Nucleus accumbens (tissue), 56 donors: Measurements from ENCODE around the gene CBY3.
"Not testable (repeated sequence)": the region's sequence is repeated elsewhere in the genome, so short reads cannot be mapped to it uniquely, and the experiment has no call there.

Experiments used
- DNase-seq, 56 donors: peaks; one replicate each; lab custom pipeline; 2025; lab: John Stamatoyannopoulos, UW

The CBY3 gene

DNA sequence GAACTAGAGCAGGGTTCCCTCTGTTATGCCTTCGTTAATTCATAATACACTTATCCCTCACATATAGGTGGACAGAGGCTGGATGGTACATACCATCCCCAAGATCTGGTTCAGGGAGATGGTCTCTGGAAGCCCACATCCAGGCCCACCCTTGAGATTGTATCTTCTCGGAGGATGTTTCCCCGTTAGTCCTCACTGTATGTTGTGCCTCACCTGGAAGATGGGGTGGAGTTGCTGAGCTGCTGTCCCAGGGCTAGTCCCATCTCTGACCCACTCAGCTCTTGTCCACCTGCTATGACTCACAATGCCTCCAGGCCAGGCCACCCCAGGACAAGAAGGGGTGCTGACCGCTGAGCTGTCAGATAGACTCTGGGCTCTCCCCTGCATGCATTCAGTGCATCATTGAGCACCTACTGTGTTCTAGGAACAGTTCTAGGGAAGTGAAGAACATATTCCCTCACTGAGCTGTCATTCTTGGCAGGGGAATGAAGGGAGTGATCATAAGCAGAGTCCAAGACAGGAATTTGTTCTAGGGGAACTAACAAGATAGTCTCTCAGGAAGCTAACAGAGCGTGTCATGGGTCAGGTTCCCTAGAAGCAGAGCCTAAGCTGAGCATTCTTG is at the start of gene CBY3:
TSS of gene CBY3 (minus strand) at position 255 of the 622 bp plus-strand sequence. CDS start at position 139, 116 bp downstream.
- no peak for DNase-seq

- DNase-seq: no peak
Measured at GRCh38 chr5:179730356-179730755, 49.5 kb upstream of the CBY3 start.

DNA sequence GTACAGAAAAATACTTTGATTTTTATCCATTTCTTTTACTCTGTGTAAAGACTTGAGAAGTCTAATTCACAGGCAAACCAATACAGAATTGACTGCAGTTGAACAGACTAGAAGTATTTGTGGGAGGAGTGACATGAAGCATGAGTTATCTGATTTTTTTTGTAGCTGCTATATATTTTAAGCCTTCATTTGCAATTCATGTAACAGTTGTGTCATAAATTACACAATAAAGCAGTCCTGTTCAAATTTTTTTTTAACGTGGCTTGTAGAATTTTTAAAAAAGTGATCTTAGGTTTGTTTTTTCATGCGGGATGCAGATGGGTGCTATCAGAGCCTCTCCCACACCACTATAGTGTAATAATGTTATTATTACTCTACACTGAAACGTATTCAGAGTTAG is 48.9 kb upstream of the CBY3 start:
- no peak for DNase-seq

GRCh38 chr5:179729303-179729702 is 48.5 kb upstream of the CBY3 start:
- DNase-seq: no peak

GRCh38 chr5:179727106-179727505 is 46.3 kb upstream of the CBY3 start:
- no peak for DNase-seq

DNA sequence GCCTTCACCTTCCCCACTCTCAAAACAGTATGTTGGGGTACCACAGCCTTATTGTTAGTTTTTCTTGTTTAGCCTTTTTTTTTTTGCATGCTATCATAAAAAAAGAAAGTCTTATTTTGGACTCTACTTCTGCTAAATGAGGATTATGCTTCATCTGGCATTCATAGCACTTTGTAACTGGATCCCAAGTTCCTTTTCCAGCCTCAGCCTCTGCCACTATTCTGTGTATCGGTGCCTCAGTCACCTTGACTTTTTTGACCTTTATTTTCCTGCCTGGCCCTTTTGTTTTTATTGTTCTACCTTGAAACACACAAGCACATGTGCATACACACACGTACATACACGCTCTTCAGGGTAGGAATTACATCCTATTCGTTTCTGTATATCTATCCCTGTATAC is 43.3 kb upstream of the CBY3 start:
- DNase-seq: no peak

DNA sequence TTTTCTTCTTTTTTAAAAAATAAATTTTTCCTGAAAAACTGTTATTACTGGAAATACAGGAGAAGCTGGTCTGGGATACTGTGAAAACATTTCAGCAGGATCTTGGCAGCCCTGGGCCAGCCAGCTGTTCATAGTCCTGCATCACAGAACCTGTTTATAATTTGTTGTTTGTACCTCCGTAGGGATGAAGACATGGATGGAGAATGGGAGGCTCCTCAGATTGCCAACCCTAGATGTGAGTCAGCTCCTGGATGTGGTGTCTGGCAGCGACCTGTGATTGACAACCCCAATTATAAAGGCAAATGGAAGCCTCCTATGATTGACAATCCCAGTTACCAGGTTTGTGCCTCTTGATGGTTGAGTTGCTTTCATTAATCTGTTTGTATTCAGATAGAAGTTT is 39.4 kb upstream of the CBY3 start:
- DNase-seq: no peak

- no peak for DNase-seq
Measured at GRCh38 chr5:179716286-179716685, 35.5 kb upstream of the CBY3 start.

DNA sequence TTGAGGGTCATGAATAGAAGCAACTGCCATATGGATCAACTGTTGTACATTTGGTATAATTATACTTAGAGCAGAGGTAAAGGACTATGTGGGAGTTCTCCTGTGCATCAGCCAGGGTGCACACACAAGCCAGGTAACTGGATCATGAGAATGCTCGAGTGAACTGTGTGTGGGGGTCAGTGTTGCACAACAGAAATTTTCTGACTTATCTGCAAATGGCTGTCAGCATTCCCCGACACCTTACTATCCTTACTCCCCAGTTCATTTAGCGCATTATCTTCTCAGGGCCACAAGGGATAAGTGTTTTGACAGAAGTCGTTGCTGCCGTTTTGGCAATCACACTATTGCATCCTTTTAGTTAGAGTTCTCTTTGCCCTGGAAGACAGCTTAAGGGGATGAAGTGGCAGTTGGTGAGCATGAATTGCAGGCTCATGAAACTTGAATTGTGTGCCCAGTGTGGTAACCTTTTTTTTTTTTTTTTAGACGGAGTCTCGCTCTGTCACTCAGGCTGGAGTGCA is 19.6 kb upstream of the CBY3 start:
- DNase-seq: peak in 1 of 56 donors; percentile 9

GRCh38 chr5:179699616-179700237 is 18.9 kb upstream of the CBY3 start:
- peak in 3 of 56 donors; percentile 3 to 34 (median 5) for DNase-seq

- DNase-seq: peak in 7 of 56 donors; percentile 30 to 67 (median 47)
Measured at GRCh38 chr5:179698935-179699615, 18.2 kb upstream of the CBY3 start, which contains the start of gene CANX. TSS of gene CANX (plus strand) at chr5:179698967. CDS start at chr5:179705682, 6,715 bp downstream.

DNA sequence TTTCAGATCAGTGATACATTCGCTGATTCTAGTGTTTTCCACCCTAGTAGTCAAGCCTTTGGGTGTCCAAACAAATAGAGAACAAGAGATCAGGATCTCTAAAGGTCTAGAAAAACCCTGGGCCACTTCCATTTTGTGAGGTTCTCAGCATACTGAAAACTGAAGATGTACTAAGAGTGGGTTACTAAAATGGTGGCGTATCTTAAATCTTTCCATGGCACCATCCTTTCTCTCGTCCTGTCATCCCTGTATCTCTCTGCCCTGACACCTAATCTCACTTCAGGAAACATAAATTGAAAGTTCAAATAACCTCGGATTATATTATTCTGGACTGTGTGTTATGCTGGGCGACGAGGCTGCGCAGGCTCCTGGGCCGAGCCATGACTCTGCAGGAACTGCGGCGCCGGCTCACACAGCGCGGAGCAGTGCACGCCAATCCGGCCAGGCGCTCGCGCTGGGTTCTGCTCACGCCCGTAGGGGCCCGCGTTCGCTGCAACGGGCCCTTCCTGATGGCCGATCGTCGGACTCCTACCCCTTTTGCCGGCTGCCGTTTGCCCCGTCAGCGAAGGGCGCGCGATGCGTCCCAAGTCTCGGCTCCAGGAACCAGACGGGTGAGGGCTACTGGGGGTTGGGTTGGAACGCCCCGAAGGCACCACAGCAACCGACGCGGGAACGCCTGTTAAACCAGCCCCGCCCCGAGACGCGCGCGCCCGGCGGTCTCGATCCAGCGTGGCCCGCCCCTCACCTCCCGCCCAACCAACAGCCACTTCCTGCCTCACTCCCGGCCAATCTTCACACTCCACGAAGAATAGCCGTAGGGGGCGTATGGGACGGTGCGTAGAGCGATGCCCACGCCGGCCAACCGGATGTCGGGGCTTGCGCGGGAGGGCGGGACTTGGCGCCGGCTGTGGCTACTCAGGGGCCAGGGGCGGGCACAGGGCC is 17.4 kb upstream of the CBY3 start:
- peak; percentile 83 to 100 (median 99) for DNase-seq

GRCh38 chr5:179697543-179697942 is 16.7 kb upstream of the CBY3 start:
- DNase-seq: not testable (repeated sequence)

DNA sequence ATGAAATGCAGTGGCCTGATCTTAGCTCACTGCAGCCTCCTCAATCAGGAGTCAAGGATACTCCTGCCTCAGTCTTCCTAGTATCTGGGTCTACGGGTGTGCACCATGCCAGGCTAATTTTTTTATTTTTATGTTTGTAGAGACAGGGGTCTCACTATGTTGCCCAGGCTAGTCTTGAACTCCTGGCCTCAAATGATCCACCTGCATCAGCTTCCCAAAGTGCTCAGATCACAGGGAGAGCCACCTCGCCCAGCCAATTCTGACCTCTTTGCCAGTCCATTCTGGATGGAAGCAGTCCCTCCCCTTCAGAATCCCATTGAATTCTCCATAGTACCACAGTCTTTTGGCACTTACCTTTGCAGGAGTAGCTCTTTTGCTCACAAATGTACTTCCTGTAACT is 16.3 kb upstream of the CBY3 start:
- DNase-seq: no peak

DNA sequence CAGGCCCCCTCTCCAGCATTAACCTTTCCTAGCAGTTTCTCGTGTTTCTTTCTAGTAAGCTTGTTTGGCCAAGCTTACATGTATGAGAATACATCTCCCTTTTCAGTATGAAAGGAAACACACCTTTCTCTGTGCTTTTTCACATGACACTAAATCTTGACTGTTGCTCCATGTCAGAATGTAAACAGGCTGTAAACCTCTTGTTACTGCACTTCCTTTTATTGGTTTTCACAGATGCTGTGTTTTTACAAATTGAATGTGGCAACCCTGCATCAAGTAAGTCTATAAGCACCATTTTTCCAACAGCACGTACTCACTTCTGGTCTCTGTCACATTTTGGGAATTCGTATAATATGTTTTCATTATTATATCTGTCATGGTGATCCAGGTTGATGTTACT is 15.8 kb upstream of the CBY3 start:
- no peak for DNase-seq

DNA sequence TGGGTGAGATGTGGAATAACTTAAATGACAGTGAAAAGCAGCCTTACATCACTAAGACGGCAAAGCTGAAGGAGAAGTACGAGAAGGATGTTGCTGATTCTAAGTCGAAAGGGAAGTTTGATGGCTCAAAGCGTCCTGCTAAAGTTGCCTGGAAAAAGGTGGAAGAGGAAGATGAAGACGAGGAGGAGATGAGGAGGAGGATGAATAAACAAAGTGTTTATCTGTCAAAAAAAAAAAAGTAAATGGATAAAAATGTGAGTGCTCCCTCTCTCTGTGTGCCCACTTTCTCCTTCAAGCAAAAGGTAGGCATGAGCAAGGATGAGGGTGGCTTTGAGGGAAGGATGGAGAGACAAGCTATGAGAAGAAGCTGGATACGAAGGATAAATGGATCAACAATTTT is 13.7 kb upstream of the CBY3 start:
- DNase-seq: no peak

DNA sequence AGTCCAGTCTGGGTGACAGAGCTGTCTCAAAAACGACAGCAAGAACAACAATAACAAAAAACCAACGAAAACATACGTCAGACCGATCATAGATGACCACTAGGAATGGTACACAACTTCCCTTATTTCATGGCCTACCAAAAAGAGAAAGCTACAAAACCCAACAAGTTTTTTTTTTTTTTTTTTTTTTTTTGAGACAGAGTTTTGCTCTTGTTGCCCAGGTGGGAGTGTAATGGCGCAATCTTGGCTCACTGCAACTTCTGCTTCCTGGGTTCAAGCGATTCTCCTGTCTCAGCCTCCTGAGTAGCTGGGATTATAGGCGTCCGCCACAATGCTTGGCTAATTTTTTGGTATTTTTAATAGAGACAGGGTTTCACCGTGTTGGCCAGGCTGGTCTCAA is 8.4 kb upstream of the CBY3 start:
- not testable (repeated sequence) for DNase-seq

DNA sequence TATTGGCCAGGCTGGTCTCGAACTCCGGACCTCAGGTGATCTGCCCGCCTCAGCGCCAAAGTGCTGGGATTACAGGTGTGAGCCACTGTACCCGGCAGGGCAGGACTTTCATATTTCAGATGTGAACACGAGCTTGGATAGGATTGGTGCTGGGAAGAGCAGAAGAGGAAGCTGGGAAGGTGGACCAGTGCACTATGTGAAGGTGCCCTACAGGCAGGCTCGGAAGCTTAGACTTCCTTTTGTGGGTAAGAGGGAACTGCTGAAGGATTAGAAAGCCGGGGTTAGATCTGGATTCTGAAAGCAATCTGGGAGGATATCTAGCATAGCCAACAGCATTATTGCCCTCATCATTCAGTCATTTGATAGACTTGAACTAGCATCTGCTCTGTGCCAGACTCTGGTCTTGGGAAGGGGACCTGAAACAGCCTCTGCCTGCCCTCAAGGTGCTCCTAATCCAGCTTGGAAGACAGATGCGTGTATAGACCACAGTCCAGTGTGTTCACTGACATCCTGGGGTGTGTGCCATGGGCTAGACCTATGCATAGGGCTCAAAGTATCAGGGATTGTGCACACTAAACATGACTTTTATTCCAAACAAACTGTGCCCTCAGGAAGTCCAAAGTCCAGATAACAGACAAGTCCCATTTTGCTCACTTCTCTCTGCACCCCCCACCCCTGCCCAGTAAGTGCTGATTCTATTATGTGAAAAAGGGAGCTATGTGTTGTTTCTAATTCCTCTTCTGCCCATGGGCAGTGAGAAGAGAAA is 637 bp downstream of the CBY3 start:
- no peak for DNase-seq

GRCh38 chr5:179679014-179679674 is 1.7 kb downstream of the CBY3 start:
- DNase-seq: peak in 49 of 56 donors; percentile 10 to 80 (median 52)
